ENCODE measurements around the gene KRT35.
"Not testable (repeated sequence)": the region's sequence is repeated elsewhere in the genome, so short reads cannot be mapped to it uniquely, and the experiment has no call there.

Gene KRT35

GRCh38 chr17:41446806-41447205 is 34.1 kb downstream of the KRT35 start:
- H3K27ac ChIP-seq (ENCODE audit: low read length): no peak overlapping the region
- H3K4me3 ChIP-seq (ENCODE audit: low read depth in 1 of 2, low read length in 2 of 2): no peak overlapping the region
- no peaks in the 10 kb centered on the region for H3K36me3 ChIP-seq (ENCODE audit: control insufficient read depth in 1 of 2, insufficient read depth in 2 of 2, low read length in 2 of 2)
- peaks cover 0 to 5% of the 10 kb centered on the region in 2 donors for H3K9me3 ChIP-seq (ENCODE audit: control insufficient read depth in 1 of 2, low read length in 2 of 2)
- peaks cover 5% of the 10 kb centered on the region for H3K27me3 ChIP-seq (ENCODE audit: low read depth, low read length)
- no peaks in the 10 kb centered on the region for H3K4me1 ChIP-seq (ENCODE audit: control insufficient read depth in 1 of 2, insufficient read depth in 2 of 2, low read length in 2 of 2)

DNA sequence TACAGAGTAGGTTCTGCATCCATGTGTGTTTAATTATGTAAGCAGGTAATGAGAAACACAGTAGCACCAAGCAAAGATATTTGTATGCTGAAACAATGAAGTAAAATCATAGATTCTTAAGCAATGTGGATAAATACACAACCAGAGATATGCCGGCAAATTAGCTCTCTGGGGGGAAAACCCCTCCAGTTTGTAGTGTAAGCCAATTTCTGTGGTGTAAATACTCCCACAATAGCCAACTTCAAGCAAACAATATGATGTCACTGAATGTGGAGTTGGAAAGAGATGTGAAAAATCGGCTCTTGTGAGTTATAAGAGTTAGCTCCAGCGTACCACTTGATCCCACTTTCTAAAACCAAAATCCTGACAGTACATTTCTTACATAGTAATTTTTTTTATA is 36.3 kb downstream of the KRT35 start:
- Histone ChIP-seq H3K4me1 (ENCODE audit: control insufficient read depth in 1 of 2, insufficient read depth in 2 of 2, low read length in 2 of 2) (no peaks in the 10 kb centered on the region), H3K27ac (ENCODE audit: low read length) (no peak overlapping the region), H3K36me3 (ENCODE audit: control insufficient read depth in 1 of 2, insufficient read depth in 2 of 2, low read length in 2 of 2) (no peaks in the 10 kb centered on the region), H3K4me3 (ENCODE audit: low read depth in 1 of 2, low read length in 2 of 2) (no peak overlapping the region), H3K27me3 (ENCODE audit: low read depth, low read length) (peaks cover 5% of the 10 kb centered on the region), H3K9me3 (ENCODE audit: control insufficient read depth in 1 of 2, low read length in 2 of 2) (no peaks in the 10 kb centered on the region)

DNA sequence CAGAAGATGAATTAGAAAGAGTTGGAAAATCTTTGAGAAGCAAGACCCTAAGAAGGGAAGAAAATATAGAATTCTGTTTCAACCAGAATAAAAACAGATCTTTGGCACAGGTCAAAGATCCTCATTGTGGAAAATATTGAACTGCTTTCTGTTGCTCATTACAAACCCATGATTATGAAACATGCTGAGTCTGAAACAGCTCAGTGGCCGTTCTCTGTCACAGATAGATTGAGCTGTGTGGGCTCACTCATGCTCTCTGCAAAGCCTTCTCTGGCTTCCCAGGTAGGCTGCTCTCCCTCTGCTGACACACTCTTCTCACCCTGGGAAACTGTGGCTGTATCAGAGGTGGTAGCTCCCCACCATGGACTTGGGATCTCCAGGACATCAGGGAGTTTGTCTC is 36.8 kb downstream of the KRT35 start:
- Histone ChIP-seq H3K27me3 (ENCODE audit: low read depth, low read length) (peaks cover 5% of the 10 kb centered on the region), H3K4me3 (ENCODE audit: low read depth in 1 of 2, low read length in 2 of 2) (no peak overlapping the region), H3K9me3 (ENCODE audit: control insufficient read depth in 1 of 2, low read length in 2 of 2) (no peaks in the 10 kb centered on the region), H3K27ac (ENCODE audit: low read length) (no peak overlapping the region), H3K4me1 (ENCODE audit: control insufficient read depth in 1 of 2, insufficient read depth in 2 of 2, low read length in 2 of 2) (no peaks in the 10 kb centered on the region), H3K36me3 (ENCODE audit: control insufficient read depth in 1 of 2, insufficient read depth in 2 of 2, low read length in 2 of 2) (no peaks in the 10 kb centered on the region)

- H3K4me3 ChIP-seq (ENCODE audit: low read depth in 1 of 2, low read length in 2 of 2): no peak overlapping the region
- H3K4me1 ChIP-seq (ENCODE audit: control insufficient read depth in 1 of 2, insufficient read depth in 2 of 2, low read length in 2 of 2): no peaks in the 10 kb centered on the region
- H3K27ac ChIP-seq (ENCODE audit: low read length): no peak overlapping the region
- no peaks in the 10 kb centered on the region for H3K36me3 ChIP-seq (ENCODE audit: control insufficient read depth in 1 of 2, insufficient read depth in 2 of 2, low read length in 2 of 2)
- no peaks in the 10 kb centered on the region for H3K9me3 ChIP-seq (ENCODE audit: control insufficient read depth in 1 of 2, low read length in 2 of 2)
- H3K27me3 ChIP-seq (ENCODE audit: low read depth, low read length): peaks cover 5% of the 10 kb centered on the region
These were observed 38.2 kb downstream of the KRT35 start for GRCh38 chr17:41442739-41443138.

DNA sequence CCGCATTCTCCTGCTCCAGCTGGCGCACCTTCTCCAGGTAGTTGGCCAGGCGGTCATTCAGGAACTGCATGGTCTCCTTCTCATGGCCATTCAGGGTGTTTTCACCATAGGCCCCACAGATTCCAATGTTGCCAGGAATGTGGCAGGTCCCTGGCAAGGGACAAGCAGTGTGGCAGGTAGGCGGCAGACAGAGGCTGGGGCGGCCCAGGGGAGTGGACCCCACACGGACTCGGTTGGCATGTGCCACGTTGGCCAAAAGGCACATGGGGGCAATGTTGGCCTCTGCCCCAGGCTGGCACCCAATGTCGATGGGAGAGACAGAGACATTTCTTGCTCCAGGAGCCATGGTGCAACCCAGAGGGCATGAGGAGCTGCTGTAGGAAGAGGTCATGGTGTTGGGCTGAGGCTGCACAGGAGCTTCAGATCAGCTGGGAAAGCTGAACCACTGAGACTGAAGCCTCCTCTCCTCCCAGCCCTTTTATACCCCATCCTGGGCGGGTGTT is 40.4 kb downstream of the KRT35 start, which contains the start of gene KRT38:
KRT38 (minus strand) TSS at position 453 of the 503 bp plus-strand sequence; CDS start at position 391, 62 bp downstream.
- H3K27me3 ChIP-seq (ENCODE audit: low read depth, low read length): peaks cover 5% of the 10 kb centered on the region

GRCh38 chr17:41439375-41439774 is 41.6 kb downstream of the KRT35 start:
- peaks cover 5% of the 10 kb centered on the region for H3K27me3 ChIP-seq (ENCODE audit: low read depth, low read length)
- H3K4me3 ChIP-seq (ENCODE audit: low read depth in 1 of 2, low read length in 2 of 2): no peak overlapping the region
- H3K36me3 ChIP-seq (ENCODE audit: control insufficient read depth in 1 of 2, insufficient read depth in 2 of 2, low read length in 2 of 2): no peaks in the 10 kb centered on the region
- no peak overlapping the region for H3K27ac ChIP-seq (ENCODE audit: low read length)
- no peaks in the 10 kb centered on the region for H3K9me3 ChIP-seq (ENCODE audit: control insufficient read depth in 1 of 2, low read length in 2 of 2)
- no peaks in the 10 kb centered on the region for H3K4me1 ChIP-seq (ENCODE audit: control insufficient read depth in 1 of 2, insufficient read depth in 2 of 2, low read length in 2 of 2)

More for the DNA sequence above, 40.4 kb downstream of the KRT35 start, which contains the start of gene KRT38:
- Histone ChIP-seq H3K4me1 (ENCODE audit: control insufficient read depth in 1 of 2, insufficient read depth in 2 of 2, low read length in 2 of 2) (no peaks in the 10 kb centered on the region), H3K27ac (ENCODE audit: low read length) (no peak within 1 kb of the TSS), H3K36me3 (ENCODE audit: control insufficient read depth in 1 of 2, insufficient read depth in 2 of 2, low read length in 2 of 2) (no peaks in the 10 kb centered on the region), H3K9me3 (ENCODE audit: control insufficient read depth in 1 of 2, low read length in 2 of 2) (no peaks in the 10 kb centered on the region), H3K4me3 (ENCODE audit: low read depth in 1 of 2, low read length in 2 of 2) (no peak within 1 kb of the TSS)

DNA sequence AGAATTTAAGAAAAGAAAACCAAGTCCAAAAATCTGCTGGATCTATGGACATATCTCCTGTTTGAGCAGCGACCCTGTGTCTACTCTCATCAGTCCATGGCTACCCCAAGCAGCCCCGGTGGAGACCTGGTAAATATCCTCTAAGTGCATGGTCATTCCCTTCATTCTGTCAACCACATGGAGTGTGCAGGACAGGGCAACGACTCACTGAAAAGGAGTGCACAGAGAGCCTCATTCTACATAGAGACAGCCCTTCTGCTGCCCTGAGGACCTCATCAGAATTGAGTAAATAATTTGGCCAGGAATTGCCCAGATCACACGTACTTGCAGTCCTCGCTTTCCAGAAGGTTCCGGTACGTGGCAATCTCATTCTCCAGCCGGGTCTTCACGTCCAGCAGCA is 43.2 kb downstream of the KRT35 start:
- H3K27ac ChIP-seq (ENCODE audit: low read length): no peak overlapping the region
- H3K27me3 ChIP-seq (ENCODE audit: low read depth, low read length): no peaks in the 10 kb centered on the region
- H3K36me3 ChIP-seq (ENCODE audit: control insufficient read depth in 1 of 2, insufficient read depth in 2 of 2, low read length in 2 of 2): no peaks in the 10 kb centered on the region
- no peak overlapping the region for H3K4me3 ChIP-seq (ENCODE audit: low read depth in 1 of 2, low read length in 2 of 2)
- H3K4me1 ChIP-seq (ENCODE audit: control insufficient read depth in 1 of 2, insufficient read depth in 2 of 2, low read length in 2 of 2): no peaks in the 10 kb centered on the region
- no peaks in the 10 kb centered on the region for H3K9me3 ChIP-seq (ENCODE audit: control insufficient read depth in 1 of 2, low read length in 2 of 2)

- H3K36me3 ChIP-seq (ENCODE audit: control insufficient read depth in 1 of 2, insufficient read depth in 2 of 2, low read length in 2 of 2): no peaks in the 10 kb centered on the region
- H3K4me3 ChIP-seq (ENCODE audit: low read depth in 1 of 2, low read length in 2 of 2): no peak overlapping the region
- no peaks in the 10 kb centered on the region for H3K27me3 ChIP-seq (ENCODE audit: low read depth, low read length)
- no peak overlapping the region for H3K27ac ChIP-seq (ENCODE audit: low read length)
- no peaks in the 10 kb centered on the region for H3K4me1 ChIP-seq (ENCODE audit: control insufficient read depth in 1 of 2, insufficient read depth in 2 of 2, low read length in 2 of 2)
- no peaks in the 10 kb centered on the region for H3K9me3 ChIP-seq (ENCODE audit: control insufficient read depth in 1 of 2, low read length in 2 of 2)
These were observed 43.7 kb downstream of the KRT35 start for GRCh38 chr17:41437254-41437653.

DNA sequence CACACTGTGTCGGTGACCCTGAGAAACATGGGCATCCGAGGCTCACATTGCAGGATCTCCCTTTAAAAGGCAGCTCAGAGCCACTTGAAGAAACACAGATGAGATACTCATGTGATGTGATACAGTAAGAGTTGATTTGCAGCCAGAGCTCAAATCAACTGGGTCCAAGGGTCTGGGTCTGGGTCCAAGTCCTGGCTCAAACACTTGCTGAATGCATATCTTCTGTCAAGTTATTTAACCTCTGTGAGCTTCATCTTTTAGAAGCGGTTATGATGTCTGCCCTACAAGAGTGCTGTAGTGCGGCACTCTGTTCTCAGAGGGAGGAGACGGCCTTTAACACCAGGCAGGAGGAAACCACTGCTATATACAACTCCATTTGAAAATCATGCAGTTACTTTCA is 46.5 kb downstream of the KRT35 start:
- H3K27me3 ChIP-seq (ENCODE audit: low read depth, low read length): no peaks in the 10 kb centered on the region
- H3K9me3 ChIP-seq (ENCODE audit: control insufficient read depth in 1 of 2, low read length in 2 of 2): no peaks in the 10 kb centered on the region
- H3K4me3 ChIP-seq (ENCODE audit: low read depth in 1 of 2, low read length in 2 of 2): no peak overlapping the region
- H3K36me3 ChIP-seq (ENCODE audit: control insufficient read depth in 1 of 2, insufficient read depth in 2 of 2, low read length in 2 of 2): no peaks in the 10 kb centered on the region
- no peak overlapping the region for H3K27ac ChIP-seq (ENCODE audit: low read length)
- H3K4me1 ChIP-seq (ENCODE audit: control insufficient read depth in 1 of 2, insufficient read depth in 2 of 2, low read length in 2 of 2): no peaks in the 10 kb centered on the region

DNA sequence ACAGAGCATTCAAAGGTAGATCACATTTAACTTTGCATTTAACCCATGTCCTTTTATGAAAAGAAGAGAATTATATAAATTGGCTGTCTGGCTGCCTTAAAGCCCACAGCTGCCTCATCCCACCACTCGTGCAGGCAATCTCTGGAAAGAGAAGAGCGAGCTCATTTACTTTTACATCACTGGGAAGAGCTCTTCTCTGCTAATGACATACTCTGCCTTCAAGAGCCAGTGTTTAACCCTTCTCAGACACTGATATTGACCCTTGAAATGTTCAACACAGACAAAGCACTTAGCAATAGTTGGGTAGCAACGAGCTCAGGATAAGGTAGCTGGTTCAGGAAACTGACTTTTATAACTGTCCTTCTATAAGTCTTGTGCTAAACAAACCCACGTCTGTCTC is 46.9 kb downstream of the KRT35 start:
- Histone ChIP-seq H3K9me3 (ENCODE audit: control insufficient read depth in 1 of 2, low read length in 2 of 2) (no peaks in the 10 kb centered on the region), H3K4me3 (ENCODE audit: low read depth in 1 of 2, low read length in 2 of 2) (no peak overlapping the region), H3K27me3 (ENCODE audit: low read depth, low read length) (no peaks in the 10 kb centered on the region), H3K36me3 (ENCODE audit: control insufficient read depth in 1 of 2, insufficient read depth in 2 of 2, low read length in 2 of 2) (no peaks in the 10 kb centered on the region), H3K4me1 (ENCODE audit: control insufficient read depth in 1 of 2, insufficient read depth in 2 of 2, low read length in 2 of 2) (no peaks in the 10 kb centered on the region), H3K27ac (ENCODE audit: low read length) (no peak overlapping the region)

- Histone ChIP-seq H3K9me3 (ENCODE audit: control insufficient read depth in 1 of 2, low read length in 2 of 2) (no peaks in the 10 kb centered on the region), H3K36me3 (ENCODE audit: control insufficient read depth in 1 of 2, insufficient read depth in 2 of 2, low read length in 2 of 2) (no peaks in the 10 kb centered on the region), H3K27me3 (ENCODE audit: low read depth, low read length) (no peaks in the 10 kb centered on the region), H3K4me1 (ENCODE audit: control insufficient read depth in 1 of 2, insufficient read depth in 2 of 2, low read length in 2 of 2) (no peaks in the 10 kb centered on the region), H3K4me3 (ENCODE audit: low read depth in 1 of 2, low read length in 2 of 2) (no peak overlapping the region), H3K27ac (ENCODE audit: low read length) (no peak overlapping the region)
These were observed 47.4 kb downstream of the KRT35 start for GRCh38 chr17:41433586-41433985.

DNA sequence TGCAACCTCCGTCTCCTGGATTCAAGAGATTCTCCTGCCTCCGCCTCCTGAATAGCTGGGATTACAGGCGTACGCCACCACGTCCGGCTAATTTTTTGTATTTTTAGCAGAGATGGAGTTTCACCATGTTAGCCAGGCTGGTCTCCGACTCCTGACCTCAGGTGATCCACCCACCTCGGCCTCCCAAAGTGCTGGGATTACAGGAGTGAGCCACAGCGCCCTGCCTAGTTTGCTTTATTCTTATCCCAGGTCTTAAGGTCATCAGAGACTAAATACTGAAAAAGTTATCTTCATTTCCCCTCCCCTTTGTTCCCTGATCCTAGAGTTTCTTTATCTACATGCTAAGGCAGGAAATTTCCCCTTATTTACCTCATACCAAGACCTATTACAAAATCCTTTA is 50.6 kb downstream of the KRT35 start:
- H3K36me3 ChIP-seq (ENCODE audit: control insufficient read depth in 1 of 2, insufficient read depth in 2 of 2, low read length in 2 of 2); H3K27ac ChIP-seq (ENCODE audit: low read length); H3K9me3 ChIP-seq (ENCODE audit: control insufficient read depth in 1 of 2, low read length in 2 of 2); H3K27me3 ChIP-seq (ENCODE audit: low read depth, low read length); H3K4me3 ChIP-seq (ENCODE audit: low read depth in 1 of 2, low read length in 2 of 2); H3K4me1 ChIP-seq (ENCODE audit: control insufficient read depth in 1 of 2, insufficient read depth in 2 of 2, low read length in 2 of 2): not testable (repeated sequence)
